OCI-LY1 (cell line): Measurements from ENCODE around the gene RSL24D1.

ENCODE experiments used
- H2AFZ ChIP-seq: fragments of 200-600 bp; sonication (generic), shearing (Covaris generic); 2 replicates; pipeline ENCODE4 v1.6.0; 2014; ENCODE audit warnings: antibody characterized with exemption, mild to moderate bottlenecking, low read length
- H3F3A ChIP-seq: fragments of 200-600 bp; sonication (generic), shearing (Covaris generic); 2 replicates; pipeline ENCODE4 v1.6.0; 2014; ENCODE audit warnings: mild to moderate bottlenecking, antibody characterized with exemption, low read length, moderate library complexity; ENCODE audit not compliant: insufficient read depth
- H3K27ac ChIP-seq: fragments of 200-600 bp; sonication (generic); 2 replicates; pipeline ENCODE4 v1.5.1; 2014; ENCODE audit warnings: low read length, mixed run types, mild to moderate bottlenecking, low read depth; ENCODE audit not compliant: poor library complexity, severe bottlenecking
- H3K27me3 ChIP-seq: fragments of 200-600 bp; sonication (generic); 2 replicates; pipeline ENCODE4 v1.6.0; 2014; ENCODE audit warnings: antibody characterized with exemption, mild to moderate bottlenecking, low read length, moderate library complexity; ENCODE audit not compliant: insufficient read depth
- H3K36me3 ChIP-seq: fragments of 200-600 bp; sonication (generic); 2 replicates; pipeline ENCODE4 v1.6.1; 2014; ENCODE audit warnings: mild to moderate bottlenecking, antibody characterized with exemption, low read length, moderate library complexity, mixed read lengths; ENCODE audit not compliant: insufficient read depth
- H3K4me1 ChIP-seq: fragments of 200-600 bp; sonication (generic); 2 replicates; pipeline ENCODE4 v1.5.1; 2014; ENCODE audit warnings: mild to moderate bottlenecking, low read length, moderate library complexity; ENCODE audit not compliant: insufficient read depth, severe bottlenecking
- H3K4me2 ChIP-seq: fragments of 200-600 bp; sonication (generic), shearing (Covaris generic); 2 replicates; pipeline ENCODE4 v1.6.1; 2014; ENCODE audit warnings: low read length
- H3K4me3 ChIP-seq: fragments of 200-600 bp; sonication (generic); 2 replicates; pipeline ENCODE4 v1.5.1; 2014; ENCODE audit warnings: low read length, low read depth, mild to moderate bottlenecking, mixed read lengths; ENCODE audit not compliant: poor library complexity, severe bottlenecking
- H3K79me2 ChIP-seq: fragments of 200-600 bp; shearing (Covaris generic); 2 replicates; pipeline ENCODE4 v1.6.1; 2016; ENCODE audit warnings: mixed run types, low read length, mixed read lengths; ENCODE audit not compliant: insufficient read depth
- H3K9ac ChIP-seq: fragments of 200-600 bp; sonication (generic), shearing (Covaris generic); 2 replicates; pipeline ENCODE4 v1.6.1; 2014; ENCODE audit warnings: mild to moderate bottlenecking, low read length, mixed read lengths
- H3K9me2 ChIP-seq: fragments of 200-600 bp; sonication (generic), shearing (Covaris generic); 2 replicates; pipeline ENCODE4 v1.6.1; 2014; ENCODE audit warnings: low read depth, mild to moderate bottlenecking, low read length, mixed read lengths
- H3K9me3 ChIP-seq: fragments of 200-600 bp; shearing (Covaris generic); 2 replicates; pipeline ENCODE4 v1.6.1; 2014; ENCODE audit warnings: low read length, mixed read lengths
- H4K20me1 ChIP-seq: fragments of 200-600 bp; sonication (generic), shearing (Covaris generic); 2 replicates; pipeline ENCODE4 v1.6.0; 2016; ENCODE audit warnings: mild to moderate bottlenecking, low read length; ENCODE audit not compliant: insufficient read depth
- EZH2 ChIP-seq: fragments of 200-600 bp; sonication (generic), shearing (Covaris generic); IDR thresholded peaks from 2 replicates; pipeline ENCODE4 v1.8.0; 2017; ENCODE audit warnings: borderline replicate concordance, mixed run types, mild to moderate bottlenecking, antibody characterized with exemption, low read length, moderate library complexity, mixed read lengths
- TF ChIP-seq, protein P1 (sequence below): fragments of 200-600 bp; sonication (generic), shearing (Covaris generic); IDR thresholded peaks from 2 replicates; pipeline ENCODE4 v1.5.1; 2017; ENCODE audit warnings: mild to moderate bottlenecking, antibody characterized with exemption, low read length, moderate library complexity, mixed read lengths

Gene RSL24D1

DNA sequence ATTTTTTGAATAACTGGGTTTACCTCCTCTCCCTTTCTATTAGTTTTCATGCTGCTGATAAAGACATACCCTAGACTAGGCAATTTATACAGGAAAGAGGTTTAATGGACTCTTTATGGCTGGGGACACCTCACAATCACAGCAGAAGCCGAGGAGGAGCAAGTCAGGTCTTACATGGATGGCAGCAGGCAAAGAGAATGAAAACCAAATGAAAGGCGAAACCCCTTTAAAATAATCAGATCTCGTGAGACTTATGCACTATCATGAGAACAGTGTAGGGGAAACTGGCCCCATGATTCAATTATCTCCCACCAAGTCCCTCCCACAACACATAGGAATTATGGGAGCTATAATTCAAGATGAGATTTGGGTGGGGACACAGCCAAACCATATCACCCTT, 2.0 kb upstream of the RSL24D1 start:
- peaks cover 16% of the 10 kb centered on the region; the same call in 1 of the 2 replicates for H3K36me3 ChIP-seq
- no peak overlapping the region for H3K4me2 ChIP-seq
- H3K9me3 ChIP-seq: no peaks in the 10 kb centered on the region
- H3K4me1 ChIP-seq: peaks cover 32% of the 10 kb centered on the region
- H3K27me3 ChIP-seq: no peaks in the 10 kb centered on the region
- H3F3A ChIP-seq: no peaks in the 10 kb centered on the region
- H4K20me1 ChIP-seq: no peaks in the 10 kb centered on the region
- no peak overlapping the region for H3K27ac ChIP-seq
- no peak overlapping the region for H3K4me3 ChIP-seq
- no peak overlapping the region for H3K9ac ChIP-seq
- TF ChIP-seq EZH2: no peak
- TF ChIP-seq, protein P1, sequence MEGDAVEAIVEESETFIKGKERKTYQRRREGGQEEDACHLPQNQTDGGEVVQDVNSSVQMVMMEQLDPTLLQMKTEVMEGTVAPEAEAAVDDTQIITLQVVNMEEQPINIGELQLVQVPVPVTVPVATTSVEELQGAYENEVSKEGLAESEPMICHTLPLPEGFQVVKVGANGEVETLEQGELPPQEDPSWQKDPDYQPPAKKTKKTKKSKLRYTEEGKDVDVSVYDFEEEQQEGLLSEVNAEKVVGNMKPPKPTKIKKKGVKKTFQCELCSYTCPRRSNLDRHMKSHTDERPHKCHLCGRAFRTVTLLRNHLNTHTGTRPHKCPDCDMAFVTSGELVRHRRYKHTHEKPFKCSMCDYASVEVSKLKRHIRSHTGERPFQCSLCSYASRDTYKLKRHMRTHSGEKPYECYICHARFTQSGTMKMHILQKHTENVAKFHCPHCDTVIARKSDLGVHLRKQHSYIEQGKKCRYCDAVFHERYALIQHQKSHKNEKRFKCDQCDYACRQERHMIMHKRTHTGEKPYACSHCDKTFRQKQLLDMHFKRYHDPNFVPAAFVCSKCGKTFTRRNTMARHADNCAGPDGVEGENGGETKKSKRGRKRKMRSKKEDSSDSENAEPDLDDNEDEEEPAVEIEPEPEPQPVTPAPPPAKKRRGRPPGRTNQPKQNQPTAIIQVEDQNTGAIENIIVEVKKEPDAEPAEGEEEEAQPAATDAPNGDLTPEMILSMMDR: no peak
- no peaks in the 10 kb centered on the region for H3K9me2 ChIP-seq
- peaks cover 30% of the 10 kb centered on the region for H3K79me2 ChIP-seq
- no peak overlapping the region for H2AFZ ChIP-seq

GRCh38 chr15:55197719-55198118, 978 bp upstream of the RSL24D1 start:
- H3K27ac ChIP-seq: peak overlapping the region; percentile 93

GRCh38 chr15:55197362-55197705, 593 bp upstream of the RSL24D1 start:
- TF ChIP-seq, protein P1: no peak
- no peak for TF ChIP-seq EZH2

More at GRCh38 chr15:55197719-55198118, 978 bp upstream of the RSL24D1 start:
- no peaks in the 10 kb centered on the region for H3F3A ChIP-seq
- peak overlapping the region; percentile 93 for H3K4me3 ChIP-seq
- no peaks in the 10 kb centered on the region for H3K9me2 ChIP-seq
- H2AFZ ChIP-seq: peak overlapping the region; percentile 35
- H4K20me1 ChIP-seq: no peaks in the 10 kb centered on the region
- peak overlapping the region; percentile 72 for H3K4me2 ChIP-seq
- peaks cover 22% of the 10 kb centered on the region; the same call in 1 of the 2 replicates for H3K36me3 ChIP-seq
- TF ChIP-seq EZH2: no peak
- TF ChIP-seq, protein P1: no peak
- peaks cover 40% of the 10 kb centered on the region for H3K79me2 ChIP-seq
- H3K9ac ChIP-seq: peak overlapping the region; percentile 75
- no peaks in the 10 kb centered on the region for H3K9me3 ChIP-seq
- no peaks in the 10 kb centered on the region for H3K27me3 ChIP-seq
- peaks cover 38% of the 10 kb centered on the region for H3K4me1 ChIP-seq

More at GRCh38 chr15:55197362-55197705, 593 bp upstream of the RSL24D1 start:
- Histone ChIP-seq H3K27ac (peak overlapping the region; percentile 93), H3K9ac (peak overlapping the region; percentile 75), H3K27me3 (no peaks in the 10 kb centered on the region), H2AFZ (peak overlapping the region; percentile 35), H3F3A (no peaks in the 10 kb centered on the region), H3K4me3 (peak overlapping the region; percentile 93), H3K79me2 (peaks cover 43% of the 10 kb centered on the region), H3K36me3 (peaks cover 26% of the 10 kb centered on the region; the same call in 1 of the 2 replicates), H3K4me1 (peaks cover 38% of the 10 kb centered on the region), H3K9me3 (no peaks in the 10 kb centered on the region), H4K20me1 (no peaks in the 10 kb centered on the region), H3K4me2 (peak overlapping the region; percentile 72), H3K9me2 (no peaks in the 10 kb centered on the region)
